Karpas-422 (cell line): Measurements from ENCODE around the gene TMEM30A. TPM values are rescaled to one million over a fixed set of nuclear protein-coding genes. Genes with fewer than 3 reads are reported as not detected.

Source experiments
- DNase-seq: peaks from one replicate; pipeline ENCODE4 v3.0.0-alpha.2; 2015
- H2AFZ ChIP-seq: fragments of 200-600 bp; sonication (generic); 2 replicates; pipeline ENCODE4 v1.6.1; 2014; ENCODE audit warnings: antibody characterized with exemption, low read length, mixed read lengths
- H3K27ac ChIP-seq: fragments of 200-600 bp; sonication (generic); 2 replicates; pipeline ENCODE4 v1.5.1; 2014; ENCODE audit warnings: mild to moderate bottlenecking, low read length, moderate library complexity
- H3K27me3 ChIP-seq: fragments of 200-600 bp; sonication (generic); 2 replicates; pipeline ENCODE4 v1.6.1; 2014; ENCODE audit warnings: low read length, mixed read lengths
- H3K36me3 ChIP-seq: fragments of 200-600 bp; sonication (generic); 2 replicates; pipeline ENCODE4 v1.6.1; 2014; ENCODE audit warnings: low read length, mixed read lengths; ENCODE audit not compliant: insufficient read depth
- H3K4me1 ChIP-seq: fragments of 200-600 bp; sonication (generic); 2 replicates; pipeline ENCODE4 v1.6.1; 2014; ENCODE audit warnings: mild to moderate bottlenecking, low read length, mixed read lengths
- H3K4me2 ChIP-seq: fragments of 200-600 bp; sonication (generic); 2 replicates; pipeline ENCODE4 v1.6.1; 2014; ENCODE audit warnings: low read length, low read depth, mild to moderate bottlenecking; ENCODE audit not compliant: poor library complexity, severe bottlenecking
- H3K4me3 ChIP-seq: fragments of 200-600 bp; sonication (generic); 2 replicates; pipeline ENCODE4 v1.5.1; 2014; ENCODE audit warnings: mild to moderate bottlenecking, antibody characterized with exemption, low read length, mixed read lengths
- H3K79me2 ChIP-seq: fragments of 200-600 bp; sonication (generic); 2 replicates; pipeline ENCODE4 v1.6.1; 2014; ENCODE audit warnings: mild to moderate bottlenecking, low read length, mixed read lengths
- H3K9ac ChIP-seq: fragments of 200-600 bp; sonication (generic); 2 replicates; pipeline ENCODE4 v1.6.0; 2014; ENCODE audit warnings: low read length
- H3K9me2 ChIP-seq: fragments of 200-600 bp; sonication (generic), shearing (Covaris generic); replicated peaks from 2 replicates; pipeline ENCODE4 v1.6.0; 2014; ENCODE audit warnings: mild to moderate bottlenecking, low read length, moderate library complexity; ENCODE audit not compliant: insufficient read depth
- H3K9me3 ChIP-seq: fragments of 300-700, 200-600 bp; sonication (generic); 2 replicates; pipeline ENCODE4 v1.6.1; 2014; ENCODE audit warnings: low read length, mixed read lengths
- H4K20me1 ChIP-seq: fragments of 200-600 bp; sonication (generic); 2 replicates; pipeline ENCODE4 v1.6.1; 2014; ENCODE audit warnings: mild to moderate bottlenecking, antibody characterized with exemption, low read length, low read depth; ENCODE audit not compliant: insufficient read depth
- total RNA-seq: library from RNA; depleted of rRNA; stranded (reverse); fragments of >200 nt; shearing (Covaris generic); gene quantifications from 2 replicates; pipeline ENCODE4 v1.2.3, GENCODE V29; 2014; ENCODE audit warnings: low replicate concordance

The TMEM30A gene
- total RNA-seq, 1 experiment from 2014 or later = 78.5 TPM

DNA sequence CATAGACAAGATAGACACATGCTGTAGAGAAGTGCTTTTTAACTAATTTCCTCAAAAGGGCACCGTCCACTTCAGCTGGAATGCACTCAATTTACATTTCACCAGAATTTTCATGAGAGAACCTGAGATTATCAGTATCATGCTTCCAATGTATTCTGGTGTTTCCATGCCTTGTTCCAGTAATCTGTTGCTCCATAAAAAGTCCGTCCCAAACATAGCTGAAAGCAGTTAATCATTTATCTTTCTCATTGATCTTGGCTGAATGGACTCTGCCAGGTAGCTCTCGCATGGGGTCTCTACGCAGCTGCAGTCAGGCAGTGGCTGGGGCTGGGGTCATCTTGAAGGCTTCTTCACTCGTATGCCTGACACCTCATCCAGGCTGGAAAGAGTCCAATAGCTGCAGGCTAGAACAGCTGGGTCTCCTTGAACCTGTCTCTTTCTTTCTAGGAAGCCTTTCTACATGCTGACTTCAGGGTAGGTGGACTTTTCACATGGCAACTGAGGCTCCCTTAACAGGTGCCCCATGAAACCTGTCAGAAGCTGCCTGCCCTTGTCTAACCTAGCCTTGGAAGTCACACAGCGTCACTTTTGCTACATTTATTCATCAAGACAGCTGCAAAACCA lies 60.2 kb downstream of the TMEM30A start:
- Histone ChIP-seq H3K36me3 (no peaks in the 10 kb centered on the region), H3K9ac (no peak overlapping the region), H3K27ac (no peak overlapping the region), H3K27me3 (no peaks in the 10 kb centered on the region), H3K9me2 (no peaks in the 10 kb centered on the region), H3K9me3 (no peaks in the 10 kb centered on the region), H4K20me1 (no peaks in the 10 kb centered on the region), H3K4me2 (no peak overlapping the region), H3K79me2 (no peaks in the 10 kb centered on the region), H3K4me3 (no peak overlapping the region), H2AFZ (no peak overlapping the region), H3K4me1 (no peaks in the 10 kb centered on the region)
- DNase-seq = no peak

DNA sequence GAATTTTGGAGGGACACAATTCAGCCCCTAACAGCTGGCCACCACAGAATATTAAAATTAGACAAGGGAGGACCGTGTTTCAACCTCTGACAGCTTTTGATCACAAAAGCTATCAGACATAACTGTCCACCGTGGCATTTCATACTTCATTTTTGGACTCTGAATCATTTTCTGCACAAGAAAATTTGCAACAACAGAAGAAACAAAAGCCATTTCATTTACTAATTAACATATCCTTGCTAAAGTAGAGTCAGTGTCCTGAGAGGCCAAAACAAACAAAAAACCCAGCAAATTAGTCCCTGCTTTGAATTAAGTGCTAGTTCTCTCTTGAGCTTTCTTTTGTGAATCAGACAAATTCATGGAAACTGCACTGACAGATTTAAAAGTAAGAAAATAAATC lies 61.2 kb downstream of the TMEM30A start:
- Histone ChIP-seq H3K79me2 (no peaks in the 10 kb centered on the region), H3K9me3 (no peaks in the 10 kb centered on the region), H3K4me3 (no peak overlapping the region), H2AFZ (no peak overlapping the region), H3K4me1 (no peaks in the 10 kb centered on the region), H4K20me1 (no peaks in the 10 kb centered on the region), H3K4me2 (no peak overlapping the region), H3K9me2 (no peaks in the 10 kb centered on the region), H3K9ac (no peak overlapping the region), H3K27me3 (no peaks in the 10 kb centered on the region), H3K27ac (no peak overlapping the region), H3K36me3 (no peaks in the 10 kb centered on the region)
- no peak for DNase-seq

DNA sequence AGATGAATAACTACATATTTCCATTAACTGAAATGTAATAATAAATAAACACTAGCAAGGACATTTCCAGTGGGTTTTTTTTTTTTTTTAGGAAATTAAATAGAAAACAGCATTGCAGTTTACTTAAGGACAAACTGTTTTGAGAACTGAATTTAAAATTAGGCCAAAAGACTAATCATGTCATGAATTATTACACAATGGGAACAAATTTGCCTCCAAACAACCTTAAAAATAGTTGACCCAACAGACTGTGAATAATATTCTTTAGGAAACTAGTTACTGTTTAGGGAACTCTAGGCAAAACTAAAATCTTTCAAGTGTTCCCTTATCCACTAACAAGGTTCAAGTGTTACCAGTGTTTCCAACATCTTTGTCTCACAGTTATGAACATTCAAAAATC lies 62.3 kb downstream of the TMEM30A start:
- no peak overlapping the region for H3K4me3 ChIP-seq
- no peaks in the 10 kb centered on the region for H3K4me1 ChIP-seq
- no peaks in the 10 kb centered on the region for H3K27me3 ChIP-seq
- DNase-seq = no peak
- no peaks in the 10 kb centered on the region for H3K79me2 ChIP-seq
- no peak overlapping the region for H3K9ac ChIP-seq
- H2AFZ ChIP-seq = no peak overlapping the region
- no peak overlapping the region for H3K27ac ChIP-seq
- no peaks in the 10 kb centered on the region for H3K9me3 ChIP-seq
- H3K9me2 ChIP-seq = no peaks in the 10 kb centered on the region
- H3K4me2 ChIP-seq = no peak overlapping the region
- no peaks in the 10 kb centered on the region for H3K36me3 ChIP-seq
- no peaks in the 10 kb centered on the region for H4K20me1 ChIP-seq

DNA sequence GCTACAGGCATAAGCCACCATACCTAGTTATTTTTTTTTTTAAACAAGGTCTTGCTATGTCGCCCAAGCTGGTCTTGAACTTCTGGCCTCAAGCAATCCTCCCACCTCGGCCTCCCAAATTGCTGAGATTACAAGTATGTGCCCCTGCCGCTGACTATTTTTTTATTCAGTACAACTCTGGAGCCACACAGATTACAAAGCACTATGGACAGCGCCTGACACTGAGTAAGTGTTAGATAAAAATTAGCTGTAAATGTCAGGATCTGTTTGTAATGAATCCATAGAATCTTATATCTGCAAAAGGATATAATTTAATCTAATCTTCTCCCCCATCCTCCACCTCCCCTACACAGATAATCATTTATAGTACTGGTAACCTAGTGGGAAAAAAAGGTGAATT lies 63.5 kb downstream of the TMEM30A start:
- no peaks in the 10 kb centered on the region for H3K4me1 ChIP-seq
- H3K27ac ChIP-seq = no peak overlapping the region
- no peaks in the 10 kb centered on the region for H3K79me2 ChIP-seq
- H3K9me2 ChIP-seq = no peaks in the 10 kb centered on the region
- no peak overlapping the region for H3K9ac ChIP-seq
- no peaks in the 10 kb centered on the region for H4K20me1 ChIP-seq
- no peak for DNase-seq
- H3K27me3 ChIP-seq = no peaks in the 10 kb centered on the region
- no peak overlapping the region for H3K4me3 ChIP-seq
- no peaks in the 10 kb centered on the region for H3K36me3 ChIP-seq
- no peaks in the 10 kb centered on the region for H3K9me3 ChIP-seq
- no peak overlapping the region for H3K4me2 ChIP-seq
- H2AFZ ChIP-seq = no peak overlapping the region

DNA sequence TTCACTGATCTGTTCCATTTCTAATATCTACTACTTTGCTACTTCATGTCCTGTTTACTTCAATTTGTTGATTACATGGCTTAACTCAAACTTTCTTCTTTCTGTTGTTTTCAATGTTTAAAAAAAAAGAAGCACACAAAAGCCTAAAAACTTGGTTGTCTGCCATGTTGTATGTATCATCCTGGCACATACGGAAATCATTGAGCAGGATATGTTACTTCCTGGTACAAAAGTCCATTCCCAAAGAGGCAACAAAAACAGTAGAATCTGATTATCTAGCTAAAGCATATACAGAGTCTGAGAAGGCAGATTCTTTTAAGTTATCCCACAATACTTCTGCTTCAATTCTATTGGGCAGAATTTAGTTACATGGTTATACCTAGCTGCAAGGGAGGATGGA lies 64.2 kb downstream of the TMEM30A start:
- no peaks in the 10 kb centered on the region for H3K4me1 ChIP-seq
- DNase-seq = no peak
- no peak overlapping the region for H3K9ac ChIP-seq
- H4K20me1 ChIP-seq = no peaks in the 10 kb centered on the region
- no peaks in the 10 kb centered on the region for H3K9me3 ChIP-seq
- H2AFZ ChIP-seq = no peak overlapping the region
- H3K4me2 ChIP-seq = no peak overlapping the region
- no peaks in the 10 kb centered on the region for H3K79me2 ChIP-seq
- H3K36me3 ChIP-seq = no peaks in the 10 kb centered on the region
- H3K27me3 ChIP-seq = no peaks in the 10 kb centered on the region
- no peaks in the 10 kb centered on the region for H3K9me2 ChIP-seq
- H3K27ac ChIP-seq = no peak overlapping the region
- H3K4me3 ChIP-seq = no peak overlapping the region

DNA sequence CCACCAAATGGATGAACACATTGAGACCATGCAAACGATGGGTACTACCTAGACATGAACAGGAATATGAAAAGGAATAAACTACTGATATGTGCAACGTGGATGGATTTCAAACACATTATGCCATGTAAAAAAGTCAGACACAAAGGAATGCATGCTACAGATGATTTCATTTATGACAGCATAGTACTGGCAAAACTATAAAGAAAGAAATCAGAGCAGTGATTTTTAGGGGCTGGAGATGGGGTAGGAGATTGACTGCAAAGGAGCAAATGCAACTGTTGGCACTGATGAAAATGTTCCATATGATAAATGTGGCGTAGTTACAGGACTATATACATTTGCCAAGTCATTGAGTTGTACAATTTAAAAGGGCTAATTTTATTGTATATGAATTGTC lies 65.3 kb downstream of the TMEM30A start:
- H3K27ac ChIP-seq = no peak overlapping the region
- DNase-seq = no peak
- H3K9ac ChIP-seq = no peak overlapping the region
- no peaks in the 10 kb centered on the region for H3K36me3 ChIP-seq
- H3K4me2 ChIP-seq = no peak overlapping the region
- H3K9me2 ChIP-seq = no peaks in the 10 kb centered on the region
- H3K4me3 ChIP-seq = no peak overlapping the region
- no peaks in the 10 kb centered on the region for H3K27me3 ChIP-seq
- H3K79me2 ChIP-seq = no peaks in the 10 kb centered on the region
- H3K9me3 ChIP-seq = no peaks in the 10 kb centered on the region
- H3K4me1 ChIP-seq = no peaks in the 10 kb centered on the region
- H2AFZ ChIP-seq = no peak overlapping the region
- no peaks in the 10 kb centered on the region for H4K20me1 ChIP-seq

DNA sequence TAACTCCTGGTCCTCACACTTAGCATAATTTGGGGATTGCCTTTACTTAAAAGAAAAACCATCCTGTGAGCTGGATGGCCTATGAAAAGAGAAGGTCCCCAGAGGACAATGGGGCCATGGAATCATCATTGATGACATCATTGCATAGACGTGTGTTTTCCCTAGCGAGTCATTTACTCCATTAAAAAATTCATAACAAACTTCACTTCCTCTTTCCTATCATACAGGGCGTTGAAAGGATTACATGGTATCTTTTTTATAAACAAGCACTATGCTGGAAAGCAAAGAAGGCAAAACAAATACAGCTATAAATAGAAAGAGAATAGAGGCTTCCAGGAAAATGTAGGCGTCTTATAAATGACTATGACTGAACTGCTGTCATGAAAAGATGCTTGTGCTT lies 67.4 kb downstream of the TMEM30A start:
- Histone ChIP-seq H3K9ac (no peak overlapping the region), H3K4me1 (no peaks in the 10 kb centered on the region), H3K9me3 (no peaks in the 10 kb centered on the region), H3K4me3 (no peak overlapping the region), H3K79me2 (no peaks in the 10 kb centered on the region), H2AFZ (no peak overlapping the region), H3K27ac (no peak overlapping the region), H3K4me2 (no peak overlapping the region), H3K36me3 (no peaks in the 10 kb centered on the region), H4K20me1 (no peaks in the 10 kb centered on the region), H3K27me3 (no peaks in the 10 kb centered on the region), H3K9me2 (no peaks in the 10 kb centered on the region)
- no peak for DNase-seq

DNA sequence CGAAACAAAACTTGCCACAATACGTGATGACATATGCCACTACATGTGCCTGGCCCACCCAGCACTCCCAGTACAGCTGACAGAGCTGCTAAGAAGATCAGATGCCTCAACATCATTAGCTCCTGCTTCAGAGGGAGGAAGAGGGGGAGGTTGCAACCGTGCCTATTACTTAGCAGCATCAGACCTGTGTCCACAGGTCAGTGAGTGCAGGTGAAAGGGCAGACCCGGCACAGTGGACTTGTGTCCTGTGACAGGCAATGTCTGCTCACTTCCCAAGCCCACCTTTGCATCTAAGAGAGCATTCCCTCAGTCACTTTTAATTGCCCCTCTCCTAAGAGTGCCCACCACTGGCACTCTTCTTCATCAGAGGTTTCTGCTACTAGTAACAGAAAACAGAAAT lies 69.3 kb downstream of the TMEM30A start:
- no peak overlapping the region for H3K9ac ChIP-seq

DNA sequence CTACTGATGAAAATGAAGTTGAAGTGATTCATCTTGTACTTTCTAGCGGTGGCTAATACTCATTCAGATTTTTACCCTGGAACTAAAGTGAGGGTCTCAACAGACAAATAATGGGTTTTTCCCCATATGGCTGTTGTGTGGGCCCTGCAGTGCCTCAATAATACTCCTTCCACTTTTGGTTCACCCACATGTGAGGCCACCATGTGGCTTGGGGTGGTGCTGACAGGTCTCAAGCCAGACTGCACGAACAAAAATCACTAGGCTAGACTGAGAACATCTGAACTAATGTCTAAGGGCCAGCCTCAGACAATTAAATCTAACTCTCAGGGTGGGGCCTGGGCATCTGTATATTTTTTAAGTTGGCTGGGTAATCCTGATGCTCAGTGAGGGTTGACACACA lies 70.9 kb downstream of the TMEM30A start:
- H3K36me3 ChIP-seq = no peaks in the 10 kb centered on the region
- H3K4me2 ChIP-seq = no peak overlapping the region
- H3K79me2 ChIP-seq = no peaks in the 10 kb centered on the region
- H3K9ac ChIP-seq = no peak overlapping the region
- H3K4me3 ChIP-seq = no peak overlapping the region
- peaks cover 1% of the 10 kb centered on the region for H3K4me1 ChIP-seq
- no peaks in the 10 kb centered on the region for H3K27me3 ChIP-seq
- no peak overlapping the region for H3K27ac ChIP-seq
- peak; percentile 48 for DNase-seq
- no peaks in the 10 kb centered on the region for H3K9me2 ChIP-seq
- no peaks in the 10 kb centered on the region for H3K9me3 ChIP-seq
- no peaks in the 10 kb centered on the region for H4K20me1 ChIP-seq
- no peak overlapping the region for H2AFZ ChIP-seq

More for the DNA sequence above, 69.3 kb downstream of the TMEM30A start:
- no peaks in the 10 kb centered on the region for H4K20me1 ChIP-seq
- H2AFZ ChIP-seq = no peak overlapping the region
- no peaks in the 10 kb centered on the region for H3K36me3 ChIP-seq
- no peak overlapping the region for H3K4me3 ChIP-seq
- H3K9me2 ChIP-seq = no peaks in the 10 kb centered on the region
- no peaks in the 10 kb centered on the region for H3K9me3 ChIP-seq
- H3K79me2 ChIP-seq = no peaks in the 10 kb centered on the region
- no peaks in the 10 kb centered on the region for H3K4me1 ChIP-seq
- no peaks in the 10 kb centered on the region for H3K27me3 ChIP-seq
- DNase-seq = no peak
- no peak overlapping the region for H3K4me2 ChIP-seq
- no peak overlapping the region for H3K27ac ChIP-seq
